Middle frontal gyrus (tissue), 1 donor: ENCODE results near the gene TSEN2.
"Not testable (repeated sequence)": the region's sequence is repeated elsewhere in the genome, so short reads cannot be mapped to it uniquely, and the experiment has no call there.

ENCODE experiments used
- DNase-seq: peaks from one replicate; pipeline ENCODE4 v3.0.0-alpha.2; 2015; ENCODE audit warnings: low spot score; ENCODE audit errors: extremely low spot score

The TSEN2 gene

GRCh38 chr3:12471241-12471640, 13.0 kb upstream of the TSEN2 start:
- no peak for DNase-seq

- DNase-seq, result no peak
Observed at GRCh38 chr3:12472000-12472610, 12.2 kb upstream of the TSEN2 start.

- no peak for DNase-seq
Observed at GRCh38 chr3:12472796-12473195, 11.5 kb upstream of the TSEN2 start.

GRCh38 chr3:12473511-12473910, 10.8 kb upstream of the TSEN2 start:
- DNase-seq, result no peak

- no peak for DNase-seq
Observed at GRCh38 chr3:12476238-12476897, 7.9 kb upstream of the TSEN2 start.

GRCh38 chr3:12477256-12477655, 7.0 kb upstream of the TSEN2 start:
- DNase-seq, result no peak

- DNase-seq, result no peak
Observed at GRCh38 chr3:12478326-12478725, 6.0 kb upstream of the TSEN2 start.

GRCh38 chr3:12479198-12479597, 5.1 kb upstream of the TSEN2 start:
- not testable (repeated sequence) for DNase-seq

- DNase-seq, result no peak
Observed at GRCh38 chr3:12479919-12480427, 4.3 kb upstream of the TSEN2 start.

- DNase-seq, result no peak
Observed at GRCh38 chr3:12483410-12483809, 870 bp upstream of the TSEN2 start.

- no peak for DNase-seq
Observed at GRCh38 chr3:12483872-12484197, 445 bp upstream of the TSEN2 start.

GRCh38 chr3:12484983-12485327, 675 bp downstream of the TSEN2 start:
- DNase-seq, result no peak

GRCh38 chr3:12486001-12486400, 1.7 kb downstream of the TSEN2 start:
- no peak for DNase-seq

- no peak for DNase-seq
Observed at GRCh38 chr3:12486916-12487315, 2.6 kb downstream of the TSEN2 start.

- no peak for DNase-seq
Observed at GRCh38 chr3:12487336-12487735, 3.1 kb downstream of the TSEN2 start.

GRCh38 chr3:12487786-12488185, 3.5 kb downstream of the TSEN2 start:
- DNase-seq, result no peak

- no peak for DNase-seq
Observed at GRCh38 chr3:12489368-12489767, 5.1 kb downstream of the TSEN2 start.

- DNase-seq, result no peak
Observed at GRCh38 chr3:12489832-12490231, 5.6 kb downstream of the TSEN2 start.

- no peak for DNase-seq
Observed at GRCh38 chr3:12490547-12490946, 6.3 kb downstream of the TSEN2 start.

- DNase-seq, result no peak
Observed at GRCh38 chr3:12495749-12496452, 11.6 kb downstream of the TSEN2 start.

GRCh38 chr3:12496453-12496761, 12.1 kb downstream of the TSEN2 start:
- no peak for DNase-seq

- no peak for DNase-seq
Observed at GRCh38 chr3:12499474-12499873, 15.2 kb downstream of the TSEN2 start.
